Stimulated activated CD4-positive, alpha-beta T cell treated with anti-CD3 and anti-CD28 coated beads, Interleukin-12 subunit alpha, Interleukin-12 subunit beta, amount 100 ng/mL, for 4 hours (primary cell): ENCODE data around the gene DMWD.
A peak's percentile ranks its signal among the peaks of the same experiment; 100 is the strongest.
"Not testable (repeated sequence)": the region's sequence is repeated elsewhere in the genome, so short reads cannot be mapped to it uniquely, and the experiment has no call there.

ENCODE experiments used
- DNase-seq: peaks from one replicate; pipeline ENCODE4 v3.0.0-alpha.2; 2020

DMWD gene

DNA sequence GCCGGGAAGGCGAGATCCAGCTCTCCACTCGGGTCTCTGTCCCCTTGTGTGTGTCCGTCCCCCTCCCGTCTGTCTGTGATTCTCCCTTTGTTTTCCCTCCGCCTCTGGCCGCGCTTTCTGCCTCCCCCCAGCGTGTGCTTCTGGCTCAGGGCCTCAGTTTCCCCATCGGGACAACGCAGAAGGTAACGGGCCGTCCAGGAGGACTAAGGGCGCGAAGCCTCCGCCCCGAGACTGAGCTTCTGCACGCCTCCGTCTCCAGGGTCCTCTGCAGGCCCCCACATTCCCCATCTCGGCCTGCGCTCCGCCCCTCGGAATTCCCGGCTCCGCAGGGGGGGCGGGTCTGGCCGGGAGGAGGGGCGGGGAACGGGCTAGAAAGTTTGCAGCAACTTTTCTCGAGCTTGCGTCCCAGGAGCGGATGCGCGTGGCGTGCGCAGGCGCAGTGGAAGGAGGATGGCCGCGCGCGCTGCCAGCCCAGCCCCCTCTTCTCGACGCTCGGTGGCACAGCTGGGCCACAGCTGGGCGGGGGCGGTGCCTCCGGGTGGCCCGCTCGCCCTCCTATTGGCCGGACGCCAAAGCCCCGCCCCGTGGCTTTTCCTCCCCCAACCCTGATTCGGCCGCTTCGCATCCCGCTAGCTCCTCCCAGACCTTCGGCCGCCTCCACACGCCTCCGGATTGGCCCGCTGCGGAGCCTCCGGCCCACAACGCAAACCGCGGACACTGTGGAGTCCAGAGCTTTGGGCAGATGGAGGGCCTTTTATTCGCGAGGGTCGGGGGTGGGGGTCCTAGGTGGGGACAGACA lies 23.5 kb downstream of the DMWD start, which contains the start of gene SIX5:
TSS of gene SIX5 (minus strand) at position 269 of the 799 bp plus-strand sequence. CDS start 408 bp downstream, outside the sequence.
- peak; percentile 95 for DNase-seq

DNA sequence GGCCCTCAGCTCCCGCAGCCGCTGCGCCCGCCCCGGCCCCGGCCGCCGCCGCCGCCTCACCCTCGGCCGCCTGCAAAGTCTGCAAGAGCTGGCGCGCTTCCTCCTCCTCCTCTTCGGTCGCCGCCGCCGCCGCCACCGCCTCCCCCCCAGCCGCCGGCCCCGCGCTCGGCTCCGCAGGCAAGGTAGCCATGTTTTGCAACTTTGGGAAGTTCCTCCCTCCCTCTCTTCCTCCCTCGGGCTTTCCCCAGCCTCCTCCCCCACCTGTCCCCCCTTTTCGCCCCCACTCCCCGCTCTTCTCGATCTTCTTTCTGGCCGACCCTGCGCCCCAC lies 24.0 kb downstream of the DMWD start:
- peak; percentile 45 for DNase-seq

DNA sequence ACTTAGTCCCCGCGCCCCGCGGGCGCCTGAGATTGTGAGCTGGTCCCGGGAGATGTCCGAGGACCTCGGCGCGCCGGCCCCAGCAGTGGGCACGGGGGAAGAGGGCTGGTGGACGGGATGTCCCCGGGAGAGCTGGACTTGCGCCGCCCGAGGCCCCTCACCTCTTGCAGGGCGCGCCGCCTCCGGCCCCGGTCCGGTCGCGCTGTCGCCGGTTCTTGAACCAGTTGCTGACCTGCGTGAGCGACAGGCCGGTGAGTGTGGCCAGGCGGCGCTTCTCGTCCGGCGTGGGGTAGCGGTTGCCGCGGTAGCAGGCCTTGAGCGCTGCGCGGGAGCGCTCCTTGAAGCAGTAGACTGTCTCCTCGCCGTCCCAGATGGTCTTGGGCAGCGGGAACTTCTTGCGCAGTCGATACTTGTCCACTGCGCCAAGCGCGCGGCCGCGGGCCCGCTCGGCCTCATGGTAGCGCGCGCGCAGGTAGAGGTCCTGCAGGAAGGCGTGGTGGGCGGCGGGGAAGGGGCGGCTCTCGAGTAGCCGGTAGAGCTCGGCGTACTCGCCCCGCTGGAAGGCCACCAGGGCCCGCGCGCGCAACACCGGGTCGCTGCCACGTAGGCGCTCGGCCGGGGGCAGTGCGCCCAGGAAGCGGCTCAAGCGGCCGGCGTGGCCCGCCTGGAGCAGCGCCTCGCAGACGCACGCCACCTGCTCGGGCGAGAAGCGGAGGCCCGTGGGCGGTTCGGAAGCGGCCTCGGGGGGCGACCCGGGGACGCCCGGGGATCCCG lies 24.6 kb downstream of the DMWD start:
- no peak for DNase-seq

DNA sequence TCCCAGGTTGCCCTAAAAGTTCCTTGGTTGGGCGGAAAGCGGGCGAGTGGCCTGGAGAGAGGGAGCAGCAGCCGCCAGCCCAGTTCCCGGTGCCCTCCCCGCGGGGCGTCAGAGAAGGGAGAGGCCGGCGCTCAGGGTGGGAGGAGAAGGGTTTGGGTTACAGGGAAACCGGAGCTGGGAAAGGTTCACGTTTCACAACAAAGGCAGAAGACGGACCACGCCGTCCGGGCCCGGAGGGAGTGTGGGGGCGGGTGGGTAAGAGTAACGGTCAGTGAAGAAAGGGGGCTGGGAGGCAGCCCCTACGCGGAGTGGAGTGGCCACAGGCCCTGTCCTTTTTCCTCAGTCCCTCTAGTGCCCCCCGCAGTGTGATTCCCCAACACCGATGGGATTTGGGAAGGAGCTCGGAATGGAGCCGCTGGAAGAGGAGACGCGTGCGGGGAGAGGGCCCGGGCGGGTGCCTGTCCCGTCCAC lies 25.2 kb downstream of the DMWD start:
- DNase-seq: no peak

DNA sequence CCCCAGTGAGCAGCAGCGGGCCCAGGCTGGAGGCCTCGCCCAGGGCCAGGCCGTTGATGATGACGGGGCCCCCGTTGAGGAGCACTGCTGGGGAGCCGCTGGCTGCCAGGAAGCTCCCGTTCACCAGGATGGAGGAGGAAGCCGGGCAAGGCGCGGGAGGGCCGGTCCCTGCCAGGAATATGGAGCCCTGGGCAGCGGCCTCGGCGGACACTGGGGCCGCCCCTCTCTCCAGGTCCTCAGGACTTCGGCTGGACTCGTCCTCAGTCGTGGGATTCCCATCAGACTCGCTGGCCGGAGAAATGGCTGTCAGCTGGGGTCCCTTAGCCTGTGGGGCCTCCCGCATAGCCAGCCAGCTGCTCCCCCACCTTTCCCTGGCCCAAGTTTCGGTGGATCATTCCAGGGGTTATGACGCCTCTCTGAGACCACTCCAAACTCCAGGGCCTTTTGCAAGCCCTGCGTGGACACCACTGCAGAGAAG lies 25.7 kb downstream of the DMWD start:
- no peak for DNase-seq

DNA sequence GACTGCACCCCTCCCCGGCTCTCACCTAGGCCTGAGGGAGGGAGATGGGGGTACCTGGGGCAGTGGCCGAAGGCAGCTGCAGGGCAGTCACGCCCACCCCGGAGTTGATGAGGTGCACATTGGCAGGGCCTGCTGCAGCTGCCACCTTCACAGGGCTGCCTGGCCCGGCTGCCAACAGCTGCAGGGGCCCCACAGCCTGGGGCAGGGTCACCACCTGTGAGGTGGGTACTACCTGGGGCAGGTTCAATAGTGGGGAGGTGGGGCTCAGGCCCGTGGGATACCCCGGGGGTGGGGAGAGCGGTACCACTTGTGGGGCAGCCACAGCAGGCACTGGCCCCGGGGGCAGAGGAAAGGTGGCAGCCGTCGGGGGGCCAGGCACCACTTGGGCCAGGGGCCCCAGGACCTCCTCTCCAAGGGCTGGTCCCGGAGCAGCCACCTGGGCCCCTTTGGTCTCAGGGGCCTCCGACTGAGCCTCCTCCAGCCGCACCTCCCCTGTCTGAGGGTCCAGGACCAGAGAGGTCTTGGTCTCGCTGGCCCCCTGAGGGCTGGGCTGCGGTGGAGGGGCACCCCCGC lies 26.3 kb downstream of the DMWD start:
- no peak for DNase-seq

DNA sequence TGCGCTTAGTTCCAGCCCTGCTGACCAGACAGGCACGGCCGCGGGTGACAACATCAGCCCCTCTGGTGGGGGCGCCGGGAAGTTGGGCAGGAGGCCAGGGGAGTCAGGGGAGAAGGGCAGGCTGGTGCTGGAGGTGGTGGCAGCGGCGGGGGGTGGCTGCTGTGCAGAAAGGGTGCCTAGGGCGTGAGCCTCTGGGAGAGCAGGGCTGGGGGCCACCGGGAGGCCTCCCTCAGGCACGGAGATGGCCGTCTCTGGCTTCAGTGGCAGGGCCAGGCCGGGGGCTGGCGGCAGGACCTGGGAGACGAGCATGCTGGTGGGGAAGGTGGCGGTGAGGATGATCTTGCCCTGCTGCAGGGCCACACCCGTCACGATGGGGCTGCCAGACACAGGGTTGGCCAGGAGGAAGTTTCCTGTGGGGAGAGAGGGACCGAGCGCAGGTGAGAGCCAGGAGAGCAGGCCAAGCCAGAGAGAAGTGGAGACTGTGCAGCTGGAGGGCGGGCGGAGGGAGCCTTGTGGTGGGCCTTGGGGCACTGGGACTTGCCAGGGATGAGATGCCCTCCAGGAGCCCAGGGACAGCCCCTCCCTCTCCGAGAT lies 26.8 kb downstream of the DMWD start:
- DNase-seq: no peak

DNA sequence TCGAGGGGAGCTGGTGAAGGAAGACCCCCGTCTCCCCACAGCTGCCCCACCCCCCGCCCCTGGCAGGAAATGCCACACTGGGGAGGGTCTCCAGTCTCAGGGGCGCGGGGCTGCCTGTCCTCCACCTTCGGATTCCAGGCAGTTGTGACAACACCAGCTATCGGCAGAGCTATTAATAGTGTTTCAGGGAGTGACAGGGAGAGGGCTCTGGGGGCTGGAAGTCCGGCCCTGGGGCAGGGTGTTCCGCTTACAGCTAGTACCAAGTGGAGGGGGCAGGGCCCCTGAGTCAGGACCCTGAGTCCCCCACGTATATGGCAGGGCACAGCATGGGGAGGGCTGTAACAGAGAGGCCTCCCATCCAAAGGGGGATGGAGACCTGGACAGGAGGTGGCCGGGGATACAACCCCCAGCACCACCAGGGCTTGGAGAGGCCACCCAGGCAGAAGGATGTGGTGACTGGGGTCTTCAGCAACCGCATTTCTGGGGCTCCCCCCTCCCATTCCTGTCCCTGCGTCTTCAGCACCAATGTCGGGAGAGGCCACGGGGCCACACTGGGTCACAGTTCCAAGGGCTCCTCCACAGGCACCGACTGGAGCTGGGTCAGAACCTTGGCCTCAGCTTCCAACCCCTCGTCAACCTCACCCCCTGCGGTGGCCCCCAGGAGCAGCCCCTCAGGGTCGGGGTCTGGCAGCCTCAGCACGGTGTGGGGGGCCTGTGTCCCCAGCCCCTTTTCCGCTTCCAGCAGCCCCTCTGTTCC lies 27.5 kb downstream of the DMWD start:
- DNase-seq: no peak

DNA sequence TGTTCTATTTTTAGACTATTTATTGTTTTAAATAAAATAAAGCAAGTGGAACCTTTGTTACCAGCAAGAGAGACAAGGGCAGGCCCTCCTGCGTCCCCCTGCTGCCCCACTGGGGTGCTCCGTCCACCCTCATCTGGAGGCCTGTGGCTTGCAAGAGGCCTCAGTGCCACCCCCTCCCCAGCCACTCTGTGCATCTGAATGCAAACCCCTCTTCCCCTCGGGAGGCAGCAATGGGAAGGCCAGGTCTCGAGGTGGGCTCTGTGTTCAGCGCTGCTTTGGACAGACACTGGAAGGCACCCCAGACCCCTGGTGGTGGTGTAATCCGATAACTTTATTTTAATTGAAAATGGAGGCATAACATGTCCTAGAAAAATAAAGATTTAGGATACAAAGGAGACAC lies 28.2 kb downstream of the DMWD start:
- DNase-seq: no peak

DNA sequence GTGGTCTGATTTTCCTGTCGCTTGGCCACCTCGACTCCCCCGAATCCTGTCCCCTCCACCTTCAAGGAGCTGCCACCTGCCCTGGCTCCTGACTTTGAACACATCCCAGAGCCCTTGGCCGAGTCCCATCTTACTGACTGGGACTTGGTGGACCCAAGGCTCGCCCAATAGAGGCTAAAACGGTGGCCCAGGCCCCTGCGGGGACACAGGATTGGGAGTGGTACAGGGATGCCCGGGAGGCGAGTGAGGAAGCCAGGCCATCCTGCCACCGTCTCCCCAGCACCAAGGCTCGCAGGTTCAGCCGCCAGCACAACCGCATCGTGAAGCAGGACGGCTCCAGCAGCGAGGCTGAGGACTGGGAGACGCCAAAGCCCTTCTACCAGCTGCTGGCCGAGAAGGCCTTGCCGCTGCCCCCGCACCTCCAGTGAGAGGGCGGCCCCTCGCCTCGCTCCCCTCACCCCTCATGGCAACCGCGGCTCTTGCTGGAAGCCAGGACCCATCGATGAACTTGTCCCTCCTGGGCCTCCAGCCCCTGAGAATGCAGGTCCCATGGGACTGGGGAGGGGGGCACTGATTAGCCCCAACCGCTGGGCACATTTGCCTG lies 28.9 kb downstream of the DMWD start:
- DNase-seq: no peak

DNA sequence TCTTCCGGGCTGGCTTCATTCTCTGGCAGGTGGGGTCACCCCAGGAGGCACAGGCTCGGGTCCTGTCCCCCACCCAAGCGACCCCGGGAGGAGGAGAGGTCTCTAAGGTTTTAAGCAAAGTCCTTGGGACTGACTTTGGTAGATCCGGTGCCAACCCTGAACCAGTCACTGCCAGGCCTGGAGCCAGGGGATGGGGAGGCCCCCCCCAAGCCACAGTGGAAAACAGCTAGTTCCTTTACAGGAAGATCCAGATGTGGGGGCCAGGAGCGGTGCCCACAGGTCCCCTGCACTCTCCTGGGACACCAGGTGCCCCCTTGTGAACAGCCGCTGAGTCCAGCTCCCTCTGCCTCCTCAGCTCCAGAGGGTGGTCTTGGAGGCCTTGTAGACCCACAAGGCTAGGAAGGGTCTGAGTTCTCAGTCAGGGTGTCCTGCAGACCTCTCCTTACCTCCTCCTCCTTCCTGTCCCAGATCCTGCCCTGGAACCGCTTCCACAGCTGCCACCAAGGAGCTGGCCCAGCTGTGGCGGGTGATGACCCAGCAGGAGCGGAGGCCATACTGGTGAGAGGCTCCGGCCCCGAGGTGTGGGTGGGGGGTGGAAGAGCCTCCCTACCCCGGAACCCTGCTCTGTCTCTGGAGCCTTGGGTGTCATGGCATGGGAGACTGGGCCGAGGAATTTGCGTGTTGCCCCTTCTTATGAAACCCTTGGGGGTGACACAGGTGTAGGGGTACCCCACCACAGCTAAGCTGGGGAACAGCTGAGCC lies 29.6 kb downstream of the DMWD start:
- DNase-seq: no peak

DNA sequence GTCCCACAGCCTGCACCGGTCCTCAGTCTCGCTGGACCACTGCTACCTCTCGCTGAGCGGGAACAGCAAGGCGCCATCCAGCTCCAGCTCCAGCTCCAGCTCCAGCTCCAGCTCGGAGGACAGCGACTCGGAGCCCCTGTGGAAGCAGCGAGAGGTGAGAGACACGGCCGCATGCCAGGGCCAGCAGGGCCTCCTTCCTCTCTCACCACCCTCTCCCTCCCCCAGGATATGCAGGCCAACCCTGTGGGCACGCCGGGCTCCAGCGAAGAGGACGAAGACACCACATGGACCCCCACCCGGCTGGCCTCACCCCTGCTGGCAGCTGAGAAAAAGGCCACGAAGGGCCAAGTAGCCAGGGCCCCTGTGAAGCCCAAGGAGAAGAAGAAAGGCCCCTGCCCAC lies 30.9 kb downstream of the DMWD start:
- DNase-seq: no peak

DNA sequence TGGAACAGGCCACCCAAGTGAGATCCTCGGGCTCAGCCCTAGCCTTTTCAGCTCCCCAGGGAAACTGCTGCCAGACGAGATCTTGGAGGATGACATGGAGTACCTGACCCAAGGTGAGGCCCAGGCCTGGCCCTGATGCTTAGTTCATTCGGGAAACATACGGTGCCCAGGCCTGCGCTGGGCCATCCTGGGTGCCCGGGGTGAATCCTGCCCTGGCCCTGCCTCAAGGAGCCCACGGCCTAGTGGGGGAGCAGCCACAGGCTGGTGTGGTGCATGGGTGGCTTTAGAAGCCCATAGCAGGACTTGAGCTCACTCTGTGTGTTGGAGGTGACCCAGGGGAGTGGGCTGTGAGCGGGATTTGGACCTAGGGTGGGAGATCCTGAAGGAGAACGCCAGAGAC lies 33.7 kb downstream of the DMWD start:
- DNase-seq: no peak

DNA sequence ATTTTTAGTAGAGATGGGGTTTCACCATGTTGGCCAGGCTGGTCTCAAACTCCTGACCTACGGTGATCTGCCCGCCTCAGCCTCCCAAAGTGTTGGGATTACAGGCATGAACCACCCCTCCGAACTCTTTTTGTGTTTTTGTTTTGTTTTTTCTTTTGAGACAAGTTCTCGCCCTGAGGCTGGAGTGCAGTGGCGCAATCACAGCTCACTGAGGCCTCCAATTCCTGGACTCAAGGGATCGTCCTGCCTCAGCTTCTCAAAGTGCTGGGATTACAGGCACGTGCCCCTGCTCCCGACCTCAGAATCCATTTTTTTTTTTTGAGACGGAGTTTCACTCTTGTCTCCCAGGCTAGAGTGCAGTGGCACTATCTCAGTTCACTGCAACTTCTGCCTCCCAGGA lies 35.0 kb downstream of the DMWD start:
- no peak for DNase-seq

DNA sequence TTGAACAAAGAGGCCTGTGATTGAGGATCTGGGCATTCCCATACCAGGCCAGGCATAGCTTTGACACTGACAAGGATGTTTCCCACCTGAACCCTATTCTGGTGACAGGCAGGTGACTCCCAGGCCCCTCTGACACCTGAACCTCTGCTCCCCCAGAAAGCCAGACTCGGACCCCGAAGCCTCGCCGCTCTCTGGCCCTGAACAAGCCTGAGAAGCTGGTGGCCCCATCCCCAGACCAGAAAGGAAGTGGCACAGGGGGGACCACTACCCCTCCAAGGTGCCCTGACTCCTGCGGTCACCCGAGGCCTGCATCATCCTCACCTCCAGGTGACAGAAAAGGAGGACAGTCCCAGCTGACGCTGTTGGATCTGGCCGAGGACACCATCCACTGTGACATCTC lies 38.3 kb downstream of the DMWD start:
- no peak for DNase-seq

DNA sequence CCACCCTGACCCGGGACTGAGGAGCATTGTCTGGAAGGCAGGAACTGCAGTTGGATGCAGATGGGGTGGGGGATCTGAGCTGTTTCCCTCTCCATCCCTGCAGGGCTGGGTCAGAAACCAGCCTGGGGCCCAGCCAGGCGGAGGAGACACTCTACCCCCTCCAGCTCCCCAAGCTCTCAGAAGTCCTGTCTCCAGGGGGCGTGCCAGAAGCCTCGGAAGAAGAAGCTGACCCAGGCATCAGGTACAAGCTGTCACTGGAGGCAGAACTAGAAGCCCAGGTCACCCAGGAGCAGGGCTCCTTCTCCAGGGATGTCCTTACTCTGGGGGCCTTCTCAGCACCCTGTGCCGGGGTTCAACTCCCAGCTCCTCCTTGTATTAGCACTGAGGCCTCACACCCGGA lies 39.1 kb downstream of the DMWD start:
- no peak for DNase-seq

DNA sequence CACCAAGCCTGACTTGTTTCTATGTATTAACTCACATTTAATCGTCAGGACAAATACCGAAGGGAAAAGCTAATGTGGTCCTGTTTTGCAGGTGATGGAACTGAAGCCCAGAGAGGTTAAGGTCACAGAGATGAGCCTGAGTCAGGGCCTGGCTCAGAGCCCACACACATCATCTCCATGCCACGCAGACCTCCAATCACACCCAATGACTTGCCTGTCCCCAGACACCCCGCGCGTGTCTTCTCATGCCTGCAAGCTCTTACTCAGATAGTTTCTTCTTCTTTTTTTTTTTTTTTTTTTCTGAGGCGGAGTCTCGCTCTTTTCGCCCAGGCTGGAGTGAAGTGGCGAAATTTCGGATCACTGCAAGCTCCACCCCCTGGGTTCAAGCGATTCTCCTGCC lies 40.0 kb downstream of the DMWD start:
- no peak for DNase-seq

DNA sequence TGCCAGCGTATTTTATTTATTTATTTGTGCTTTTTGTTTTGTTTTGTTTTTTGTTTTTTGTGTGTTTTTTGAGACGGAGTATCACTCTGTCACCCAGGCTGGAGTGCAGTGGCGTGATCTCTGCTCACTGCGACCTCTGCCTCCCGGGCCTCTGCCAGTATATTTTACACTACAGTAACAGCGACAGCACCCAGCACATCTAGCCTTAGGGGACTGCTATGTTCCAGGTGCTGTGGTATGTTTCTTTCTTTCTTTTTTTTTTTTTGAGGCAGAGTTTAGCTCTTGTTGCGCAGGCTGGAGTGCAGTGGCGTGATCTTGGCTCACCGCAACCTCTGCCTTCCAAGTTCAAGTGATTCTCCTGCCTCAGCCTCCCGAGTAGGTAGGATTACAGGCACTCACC lies 41.2 kb downstream of the DMWD start:
- not testable (repeated sequence) for DNase-seq

DNA sequence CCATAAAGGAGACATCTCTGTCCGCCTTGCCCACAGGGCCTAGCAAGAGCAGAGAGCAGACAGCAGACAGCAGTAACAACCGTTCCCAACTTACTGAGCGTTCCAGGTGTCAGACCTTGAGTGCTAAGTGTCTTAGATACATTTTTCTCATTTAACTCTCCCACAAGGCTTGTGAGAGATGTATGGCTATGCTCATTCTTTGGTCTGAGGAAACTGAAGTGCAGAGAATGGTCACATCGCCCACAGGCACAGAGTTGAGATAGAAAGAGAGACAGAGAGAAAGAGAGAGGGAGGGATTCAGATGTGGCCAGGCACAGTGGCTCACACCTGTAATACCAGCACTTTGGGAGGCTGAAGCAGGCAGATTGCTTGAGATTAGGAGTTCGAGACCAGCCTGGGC lies 45.1 kb downstream of the DMWD start:
- DNase-seq: no peak

DNA sequence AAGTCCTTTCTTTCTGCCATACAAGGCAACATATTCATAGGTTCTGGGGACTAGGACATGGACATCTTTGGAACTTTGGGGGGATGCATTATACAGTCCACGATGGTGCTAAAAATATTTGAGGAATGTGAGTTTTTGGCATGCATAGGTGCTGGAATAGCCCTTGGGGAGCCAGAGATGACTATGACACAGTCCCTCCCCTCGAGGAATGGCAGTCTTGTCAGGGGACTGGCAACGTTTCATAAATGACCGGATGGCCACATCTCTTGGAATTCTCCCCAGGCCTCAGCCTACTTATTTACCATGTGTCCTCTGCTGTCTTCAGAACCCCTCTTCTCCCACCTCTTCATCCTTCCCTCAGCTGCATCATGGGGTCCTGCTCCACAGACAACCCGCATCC lies 45.8 kb downstream of the DMWD start:
- DNase-seq: no peak

DNA sequence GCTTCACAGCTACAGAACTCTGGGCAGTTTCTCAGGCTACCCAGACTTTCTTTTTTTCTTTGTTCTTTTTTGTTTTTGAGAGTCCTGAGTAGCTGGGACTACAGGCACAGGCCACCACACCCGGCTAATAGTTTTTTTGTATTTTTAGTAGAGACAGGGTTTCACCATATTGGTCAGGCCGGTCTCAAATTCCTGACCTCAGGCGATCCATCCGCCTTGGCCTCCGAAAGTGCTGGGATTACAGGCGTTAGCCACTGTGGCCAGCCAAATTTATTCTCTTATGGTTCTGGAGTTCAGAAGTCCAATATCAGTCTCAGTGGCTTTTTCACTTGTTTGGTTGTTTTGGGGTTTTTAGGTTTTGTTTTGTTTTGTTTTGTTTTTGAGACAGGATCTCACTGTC lies 47.0 kb downstream of the DMWD start:
- no peak for DNase-seq

DNA sequence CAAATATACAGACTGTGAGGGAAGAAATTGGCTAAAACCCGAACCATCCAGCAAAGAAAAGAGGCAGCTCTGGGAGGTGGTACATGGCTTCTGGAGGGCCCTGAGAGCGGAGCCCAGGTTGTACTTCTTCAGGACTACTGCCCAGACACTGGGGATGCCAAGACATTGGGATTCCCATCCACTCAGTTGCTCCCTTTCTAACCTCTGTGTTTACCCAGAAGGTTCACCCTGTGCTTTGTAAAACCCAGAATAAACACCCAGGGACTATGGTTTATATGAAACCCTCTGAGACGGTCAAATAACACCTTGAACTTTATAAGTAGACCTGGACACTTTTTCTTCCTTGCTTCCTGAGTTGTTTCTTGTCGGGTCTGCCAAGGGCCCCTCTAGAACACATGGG lies 49.7 kb downstream of the DMWD start:
- DNase-seq: no peak
